Endothelial cell of umbilical vein (primary cell): ENCODE measurements around the gene TENM4. TPM values are rescaled to one million over a fixed set of nuclear protein-coding genes. Genes with fewer than 3 reads are reported as not detected.

Experiments used
- BruUV-seq: library from RNA; stranded (reverse); fragments of 400-500 nt; replicated peaks from 2 replicates; lab custom pipeline; 2021; lab: Mats Ljungman, UMichigan
- CTCF ChIA-PET: fragments of 300-600, 350-600 bp; sonication (Branson Sonifier 250); formaldehyde crosslinking; loops from one replicate; lab custom pipeline; 2021; ENCODE audit warnings: antibody characterized with exemption, inconsistent platforms; lab: Charles Lee
- POLR2A ChIA-PET: fragments of 300-600, 350-600 bp; sonication (Branson Sonifier 250); formaldehyde crosslinking; loops from one replicate; lab custom pipeline; 2021; ENCODE audit warnings: antibody characterized with exemption, inconsistent platforms; lab: Charles Lee
- DNase-seq: peaks from one replicate; pipeline ENCODE4 v3.0.0-alpha.2; 2011; ENCODE audit warnings: low read depth, low spot score
- FAIRE-seq: peaks from 2 replicates; lab custom pipeline; 2011; peaks lifted over from hg19 to GRCh38; lab: Jason Lieb, UNC
- H2AFZ ChIP-seq: 2 replicates; pipeline ENCODE4 v1.6.0; 2012; ENCODE audit warnings: low read depth, low read length, control low read depth, inconsistent platforms
- H3K27ac ChIP-seq: 2 replicates; pipeline ENCODE4 v1.5.1; 2011; ENCODE audit warnings: low read depth, mild to moderate bottlenecking, control low read depth, low read length, moderate library complexity; ENCODE audit not compliant: insufficient read depth
- H3K27me3 ChIP-seq, 2 experiments: 2 replicates each; pipeline versions ENCODE4 v1.6.0 to v1.6.1; 2011; ENCODE audit warnings: low read length in 2 of 2, mixed read lengths in 1 of 2; ENCODE audit not compliant: control insufficient read depth in 2 of 2, insufficient read depth in 2 of 2
- H3K36me3 ChIP-seq, 2 experiments: 2 replicates in 1 of 2; 3 replicates in 1 of 2; pipeline ENCODE4 v1.5.1; 2011; ENCODE audit warnings: low read length in 2 of 2, mild to moderate bottlenecking in 1 of 2, moderate library complexity in 1 of 2; ENCODE audit not compliant: control insufficient read depth in 2 of 2, insufficient read depth in 2 of 2; ENCODE audit errors: extremely low read depth in 1 of 2
- H3K4me1 ChIP-seq: 3 replicates; pipeline ENCODE4 v1.5.1; 2011; ENCODE audit warnings: mild to moderate bottlenecking, low read length; ENCODE audit not compliant: control insufficient read depth, insufficient read depth; ENCODE audit errors: extremely low read depth
- H3K4me2 ChIP-seq: 2 replicates; pipeline ENCODE4 v1.6.1; 2011; ENCODE audit warnings: low read length, control low read depth, mixed read lengths; ENCODE audit not compliant: insufficient read depth
- H3K4me3 ChIP-seq, 3 experiments: fragments of 200-600 bp in 1 of 3; sonication (generic), shearing (Covaris generic) in 1 of 3; replicated peaks in 1 of 3; 2 replicates each; pipeline ENCODE4 v1.5.1; 2011 to 2016; ENCODE audit warnings: control low read depth in 3 of 3, low read length in 3 of 3, mild to moderate bottlenecking in 2 of 3, inconsistent platforms in 1 of 3, low read depth in 1 of 3, moderate library complexity in 1 of 3; ENCODE audit not compliant: insufficient read depth in 1 of 3
- H3K79me2 ChIP-seq: 2 replicates; pipeline ENCODE4 v1.6.0; 2012; ENCODE audit warnings: low read length, inconsistent platforms; ENCODE audit not compliant: control insufficient read depth, insufficient read depth
- H3K9ac ChIP-seq: replicated peaks from 2 replicates; pipeline ENCODE3; 2011; ENCODE audit warnings: low read length, control low read depth; ENCODE audit not compliant: insufficient read depth; ENCODE audit errors: extremely low read depth
- H3K9me1 ChIP-seq: replicated peaks from 3 replicates; pipeline ENCODE4 v1.6.0; 2011; ENCODE audit warnings: mild to moderate bottlenecking, low read length; ENCODE audit not compliant: control insufficient read depth, insufficient read depth; ENCODE audit errors: extremely low read depth
- H3K9me3 ChIP-seq: replicated peaks from 2 replicates; pipeline ENCODE4 v1.5.1; 2012; ENCODE audit warnings: low read length, inconsistent platforms; ENCODE audit not compliant: control insufficient read depth, insufficient read depth
- H4K20me1 ChIP-seq: replicated peaks from 2 replicates; pipeline ENCODE3; 2011; ENCODE audit warnings: mild to moderate bottlenecking, low read length; ENCODE audit not compliant: control insufficient read depth, insufficient read depth; ENCODE audit errors: extremely low read depth
- EZH2 ChIP-seq: IDR thresholded peaks from 2 replicates; pipeline ENCODE4 v1.6.1; 2012; ENCODE audit warnings: borderline replicate concordance, low read depth, mild to moderate bottlenecking, moderate library complexity, low read length, inconsistent platforms; ENCODE audit not compliant: severe bottlenecking
- FOS ChIP-seq: IDR thresholded peaks from 2 replicates; pipeline ENCODE4 v1.6.1; 2011; ENCODE audit warnings: mild to moderate bottlenecking, low read length, moderate library complexity, borderline replicate concordance; ENCODE audit not compliant: insufficient read depth
- GATA2 ChIP-seq: IDR thresholded peaks from 2 replicates; pipeline ENCODE4 v1.7.0; 2011; ENCODE audit warnings: low read depth, mild to moderate bottlenecking, moderate library complexity, mixed read lengths, low read length; ENCODE audit not compliant: insufficient read length, insufficient read depth
- JUN ChIP-seq: IDR thresholded peaks from 2 replicates; pipeline ENCODE4 v1.6.1; 2011; ENCODE audit warnings: borderline replicate concordance, low read depth; ENCODE audit not compliant: insufficient read length, insufficient read depth
- MYC ChIP-seq: IDR thresholded peaks from one replicate; pipeline ENCODE4 v1.6.1; 2011; ENCODE audit warnings: mild to moderate bottlenecking, low read depth, low read length
- POLR2A ChIP-seq: IDR thresholded peaks from 2 replicates; pipeline ENCODE4 v1.6.1; 2012; ENCODE audit warnings: low read depth, mild to moderate bottlenecking, control low read depth, low read length
- POLR2AphosphoS5 ChIP-seq: IDR thresholded peaks from 2 replicates; pipeline ENCODE4 v1.6.1; 2012; ENCODE audit warnings: low read depth, mild to moderate bottlenecking, control low read depth, low read length, moderate library complexity; ENCODE audit not compliant: insufficient read depth
- dilution Hi-C: fragments of 300-500 bp; cut with MboI; formaldehyde crosslinking; loops from one replicate; pipeline ENCODE4 v1.15.0; 2019; ENCODE audit warnings: low sequenced_read_pairs; ENCODE audit not compliant: extremely low pct_ligation_motif_present
- intact Hi-C: fragments of 100-400 bp; cut with micrococcal nuclease; formaldehyde crosslinking; loops from one replicate; pipeline ENCODE4 v1.10.0; 2022
- polyA plus RNA-seq, 4 experiments: library from polyadenylated mRNA; depleted of rRNA in 3 of 4; stranded (reverse) in 3 of 4; unstranded in 1 of 4; fragments of >200 nt; gene quantifications; 2 replicates each; pipeline versions ENCODE4 v1.2.1 to v1.2.3, GENCODE V29; 2011 to 2012; ENCODE audit warnings: missing spikeins in 1 of 4
- total RNA-seq: library from RNA; stranded (reverse); gene quantifications from 2 replicates; pipeline ENCODE4 v1.2.3, GENCODE V29; 2021
- TF ChIP-seq, protein P1 (sequence below), 2 donors: IDR thresholded peaks; 1 replicate in 1 of 2; 2 replicates in 1 of 2; pipeline ENCODE4 v1.5.1; 2011; ENCODE audit warnings: low read length in 2 of 2, mild to moderate bottlenecking in 2 of 2, moderate library complexity in 2 of 2, control low read depth in 1 of 2, inconsistent platforms in 1 of 2, low read depth in 1 of 2; ENCODE audit not compliant: insufficient read depth in 1 of 2; ENCODE audit errors: extremely low read depth in 1 of 2
- TF ChIP-seq, protein P2 (sequence below): IDR thresholded peaks from 2 replicates; pipeline ENCODE4 v1.6.1; 2011; ENCODE audit not compliant: insufficient read depth, insufficient read length

TENM4 gene
- total and polyA plus RNA-seq, 2 donors (not counting 3 experiments of a cell fraction or from before 2014, with no cell fraction given), result 0.06 to 0.27 TPM

DNA sequence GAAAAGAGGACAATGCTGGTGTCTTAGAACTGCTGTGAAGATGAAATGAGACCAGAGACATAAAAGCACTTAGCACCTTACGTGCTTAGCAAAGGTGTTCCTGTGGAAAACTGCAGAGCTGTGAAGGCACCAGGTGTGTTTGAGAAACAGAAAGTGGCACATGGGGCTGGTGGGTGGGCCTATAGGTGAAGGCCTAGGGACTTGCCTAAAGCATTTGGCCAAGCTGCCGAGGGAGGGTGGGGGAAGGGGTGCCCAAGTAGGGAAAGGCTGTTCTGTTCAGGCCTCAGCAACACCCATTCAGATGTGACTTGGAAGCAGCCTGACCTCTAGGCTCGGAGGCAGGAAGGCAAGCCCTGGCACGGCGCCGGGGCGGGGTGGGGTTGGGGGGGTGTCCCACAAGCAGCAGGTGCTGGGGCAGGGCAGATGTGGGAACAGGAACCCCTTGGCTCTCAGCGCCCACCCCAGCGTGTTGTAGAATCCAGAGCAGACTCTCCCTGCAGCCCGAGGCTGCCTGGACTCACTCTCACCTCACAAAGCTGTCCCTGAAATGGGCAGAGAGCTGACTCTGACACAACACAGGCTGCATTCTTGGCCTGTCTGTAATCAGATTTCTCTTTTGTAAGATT, 499.5 kb downstream of the TENM4 start:
- Histone ChIP-seq H3K9me3 (no peaks in the 10 kb centered on the region), H3K4me3 (no peak overlapping the region), H3K27me3 (peaks cover 11% of the 10 kb centered on the region in 2 experiments), H4K20me1 (no peaks in the 10 kb centered on the region), H3K4me2 (no peak overlapping the region), H3K79me2 (no peaks in the 10 kb centered on the region), H2AFZ (no peak overlapping the region), H3K9ac (no peak overlapping the region), H3K4me1 (no peaks in the 10 kb centered on the region), H3K36me3 (no peaks in the 10 kb centered on the region), H3K9me1 (no peaks in the 10 kb centered on the region), H3K27ac (no peak overlapping the region)
- intact Hi-C loops (no loop called here), dilution Hi-C loops (no loop called here)
- FAIRE-seq (no peak), DNase-seq (no peak)
- ChIA-PET POLR2A (no interaction called here), CTCF (interaction anchor here (0.6 to 0.9 kb wide), 2 partner anchors 38 to 70 kb away, joined by 3 to 4 read pairs; no protein-coding TSS in a partner anchor)
- no TSS peak for BruUV-seq
- TF ChIP-seq, protein P1, sequence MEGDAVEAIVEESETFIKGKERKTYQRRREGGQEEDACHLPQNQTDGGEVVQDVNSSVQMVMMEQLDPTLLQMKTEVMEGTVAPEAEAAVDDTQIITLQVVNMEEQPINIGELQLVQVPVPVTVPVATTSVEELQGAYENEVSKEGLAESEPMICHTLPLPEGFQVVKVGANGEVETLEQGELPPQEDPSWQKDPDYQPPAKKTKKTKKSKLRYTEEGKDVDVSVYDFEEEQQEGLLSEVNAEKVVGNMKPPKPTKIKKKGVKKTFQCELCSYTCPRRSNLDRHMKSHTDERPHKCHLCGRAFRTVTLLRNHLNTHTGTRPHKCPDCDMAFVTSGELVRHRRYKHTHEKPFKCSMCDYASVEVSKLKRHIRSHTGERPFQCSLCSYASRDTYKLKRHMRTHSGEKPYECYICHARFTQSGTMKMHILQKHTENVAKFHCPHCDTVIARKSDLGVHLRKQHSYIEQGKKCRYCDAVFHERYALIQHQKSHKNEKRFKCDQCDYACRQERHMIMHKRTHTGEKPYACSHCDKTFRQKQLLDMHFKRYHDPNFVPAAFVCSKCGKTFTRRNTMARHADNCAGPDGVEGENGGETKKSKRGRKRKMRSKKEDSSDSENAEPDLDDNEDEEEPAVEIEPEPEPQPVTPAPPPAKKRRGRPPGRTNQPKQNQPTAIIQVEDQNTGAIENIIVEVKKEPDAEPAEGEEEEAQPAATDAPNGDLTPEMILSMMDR (IDR thresholded peaks at IDR 0.05; ENCODE audit: extremely low read depth in 1 of 2, insufficient read depth in 1 of 2, low read depth in 1 of 2, low read length in 2 of 2), result no peak
- TF ChIP-seq POLR2A, result no peak
- no peak for TF ChIP-seq FOS
- no peak for TF ChIP-seq MYC
- TF ChIP-seq POLR2AphosphoS5, result no peak
- TF ChIP-seq, protein P2, sequence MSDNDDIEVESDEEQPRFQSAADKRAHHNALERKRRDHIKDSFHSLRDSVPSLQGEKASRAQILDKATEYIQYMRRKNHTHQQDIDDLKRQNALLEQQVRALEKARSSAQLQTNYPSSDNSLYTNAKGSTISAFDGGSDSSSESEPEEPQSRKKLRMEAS, result no peak
- TF ChIP-seq JUN, result no peak
- TF ChIP-seq GATA2, result no peak
- TF ChIP-seq EZH2, result no peak
